HepG2 (cell line): ENCODE data around the gene P2RX3. TPM values are rescaled to one million over a fixed set of nuclear protein-coding genes. Genes with fewer than 3 reads are reported as not detected.
A peak's percentile ranks its signal among the peaks of the same experiment; 100 is the strongest.
"Not testable (repeated sequence)": the region's sequence is repeated elsewhere in the genome, so short reads cannot be mapped to it uniquely, and the experiment has no call there.

Experiments used
- ATAC-seq: fragments of 200-7000 bp; cut with Tn5 transposase; 3 replicates; pipeline ENCODE4 v1.9.1; 2020; ENCODE audit warnings: mild to moderate bottlenecking, moderate library complexity
- BruUV-seq: library from RNA; stranded (reverse); fragments of 400-500 nt; replicated peaks from 2 replicates; lab custom pipeline; 2021; lab: Mats Ljungman, UMichigan
- CTCF ChIA-PET: fragments of 300-600 bp; formaldehyde crosslinking; extraction: SDS; loops from one replicate; lab custom pipeline; 2021; ENCODE audit warnings: low total read pairs, inconsistent platforms, low intra/inter-chr PET ratio; lab: Yijun Ruan, JAX
- POLR2A ChIA-PET: fragments of 350-600 bp; sonication (Branson Sonifier 250); formaldehyde crosslinking; loops from one replicate; lab custom pipeline; 2020; ENCODE audit warnings: antibody characterized with exemption, inconsistent platforms; lab: Yijun Ruan, JAX
- DNase-seq: peaks from one replicate; pipeline ENCODE4 v3.0.0-alpha.2; 2015; ENCODE audit warnings: low spot score
- FAIRE-seq: peaks from 3 replicates; lab custom pipeline; 2011; peaks lifted over from hg19 to GRCh38; lab: Jason Lieb, UNC
- H2AFZ ChIP-seq: one replicate; pipeline ENCODE4 v1.6.1; 2011; ENCODE audit warnings: low read length, inconsistent platforms
- H3K27ac ChIP-seq: fragments of 300-600 bp; 3 replicates; pipeline ENCODE4 v1.8.0; 2011; ENCODE audit warnings: mixed run types, mild to moderate bottlenecking, mixed read lengths, low read length, inconsistent platforms; ENCODE audit not compliant: insufficient read depth; ENCODE audit errors: extremely low read length
- H3K27me3 ChIP-seq, 2 experiments: fragments of 200-600 bp in 1 of 2; 2 replicates in 1 of 2; 3 replicates in 1 of 2; pipeline versions ENCODE4 v1.6.0 to v1.8.0; 2011; ENCODE audit warnings: low read length in 2 of 2, mild to moderate bottlenecking in 2 of 2, moderate library complexity in 2 of 2, inconsistent platforms in 1 of 2; ENCODE audit not compliant: insufficient read depth in 2 of 2, control insufficient read depth in 1 of 2
- H3K36me3 ChIP-seq, 2 experiments: fragments of 200-600 bp in 1 of 2; replicated peaks in 1 of 2; 2 replicates in 1 of 2; 3 replicates in 1 of 2; pipeline versions ENCODE4 v1.5.1 to v1.8.0; 2011; ENCODE audit warnings: low read length in 2 of 2, inconsistent platforms in 1 of 2; ENCODE audit not compliant: insufficient read depth in 2 of 2, control insufficient read depth in 1 of 2
- H3K4me1 ChIP-seq: 2 replicates; pipeline ENCODE4 v1.5.1; 2012; ENCODE audit warnings: low read length, inconsistent platforms; ENCODE audit not compliant: insufficient read depth
- H3K4me2 ChIP-seq: 2 replicates; pipeline ENCODE4 v1.6.0; 2011; ENCODE audit warnings: low read depth, low read length, inconsistent platforms
- H3K4me3 ChIP-seq, 3 experiments: fragments of 200-600 bp in 1 of 3; sonication (generic), shearing (Covaris generic) in 1 of 3; replicated peaks in 1 of 3; 2 replicates each; pipeline ENCODE4 v1.5.1; 2011 to 2016; ENCODE audit warnings: low read length in 3 of 3, inconsistent platforms in 2 of 3, low read depth in 2 of 3, mild to moderate bottlenecking in 2 of 3, control low read depth in 1 of 3, mixed read lengths in 1 of 3; ENCODE audit not compliant: insufficient read depth in 1 of 3
- H3K79me2 ChIP-seq: one replicate; pipeline ENCODE4 v1.6.1; 2011; ENCODE audit warnings: low read length, inconsistent platforms; ENCODE audit not compliant: insufficient read depth
- H3K9ac ChIP-seq: 2 replicates; pipeline ENCODE4 v1.6.0; 2011; ENCODE audit warnings: mild to moderate bottlenecking, low read depth, low read length, inconsistent platforms; ENCODE audit not compliant: insufficient read depth
- H3K9me3 ChIP-seq: 2 replicates; pipeline ENCODE4 v1.5.1; 2012; ENCODE audit warnings: mild to moderate bottlenecking, low read length
- H4K20me1 ChIP-seq: 2 replicates; pipeline ENCODE4 v1.6.0; 2011; ENCODE audit warnings: inconsistent platforms, mild to moderate bottlenecking, low read length, moderate library complexity; ENCODE audit not compliant: insufficient read depth
- NFYB ChIP-seq: sonication (generic); formaldehyde crosslinking; IDR thresholded peaks from 2 replicates; pipeline ENCODE4 v1.4.0; 2020; ENCODE audit warnings: missing genetic modification reagents
- WGBS: methylation state at CpG from one replicate; pipeline ENCODE4 v1.1.6; 2017; ENCODE audit warnings: low lambda C conversion rate; 5-methylcytosine and 5-hydroxymethylcytosine counted together
- in situ Hi-C: cut with HindIII; loops from 2 replicates; pipeline ENCODE4 v1.10.0; 2017; ENCODE audit warnings: low pct_unique_long_range_greater_than_20kb; ENCODE audit not compliant: extremely low pct_ligation_motif_present
- intact Hi-C: fragments of 100-400 bp; cut with micrococcal nuclease; formaldehyde crosslinking; loops from one replicate; pipeline ENCODE4 v1.10.0; 2022; ENCODE audit not compliant: unreplicated experiment
- polyA plus RNA-seq, 8 experiments: library from polyadenylated mRNA; depleted of rRNA in 3 of 8; stranded (reverse) in 7 of 8; unstranded in 1 of 8; fragments of >200 nt; fragmentation: Illumina TruSeq in 4 of 8; extraction: Trizol in 4 of 8; gene quantifications; 2 replicates each; pipeline versions ENCODE4 v1.2.1 to v1.2.3, GENCODE V29; 2011 to 2016; ENCODE audit warnings: low read depth in 4 of 8, missing spikeins in 1 of 8, mixed read lengths in 1 of 8; ENCODE audit not compliant: insufficient read depth in 1 of 8
- total RNA-seq, 5 experiments: library from RNA; depleted of rRNA; stranded (reverse); fragments of >200 nt; fragmentation: Illumina TruSeq; extraction: Trizol; gene quantifications; 2 replicates each; pipeline ENCODE4 v1.2.3, GENCODE V29; 2016; ENCODE audit warnings: low read depth in 1 of 5
- TF ChIP-seq, protein P1 (sequence below): sonication (generic); formaldehyde crosslinking; IDR thresholded peaks from 2 replicates; pipeline ENCODE4 v1.8.1; 2023; ENCODE audit warnings: mild to moderate bottlenecking, missing genetic modification reagents, borderline replicate concordance
- TF ChIP-seq, protein P2 (sequence below): sonication (generic); formaldehyde crosslinking; IDR thresholded peaks from 2 replicates; pipeline ENCODE4 v1.4.0; 2020; ENCODE audit warnings: missing genetic modification reagents
- TF ChIP-seq, protein P3 (sequence below): sonication (generic); formaldehyde crosslinking; IDR thresholded peaks from 2 replicates; pipeline ENCODE4 v1.4.0; 2020; ENCODE audit warnings: missing genetic modification reagents, borderline replicate concordance
- TF ChIP-seq, protein P4 (sequence below): sonication (generic); formaldehyde crosslinking; IDR thresholded peaks from 2 replicates; pipeline ENCODE4 v1.5.1; 2020; ENCODE audit warnings: missing genetic modification reagents, mild to moderate bottlenecking, borderline replicate concordance

The P2RX3 gene
- total and polyA plus RNA-seq, 2 of the 13 experiments (the other 11 are each of a cell fraction or from before 2014, with no cell fraction given): 0.08 TPM; not detected in 1

DNA sequence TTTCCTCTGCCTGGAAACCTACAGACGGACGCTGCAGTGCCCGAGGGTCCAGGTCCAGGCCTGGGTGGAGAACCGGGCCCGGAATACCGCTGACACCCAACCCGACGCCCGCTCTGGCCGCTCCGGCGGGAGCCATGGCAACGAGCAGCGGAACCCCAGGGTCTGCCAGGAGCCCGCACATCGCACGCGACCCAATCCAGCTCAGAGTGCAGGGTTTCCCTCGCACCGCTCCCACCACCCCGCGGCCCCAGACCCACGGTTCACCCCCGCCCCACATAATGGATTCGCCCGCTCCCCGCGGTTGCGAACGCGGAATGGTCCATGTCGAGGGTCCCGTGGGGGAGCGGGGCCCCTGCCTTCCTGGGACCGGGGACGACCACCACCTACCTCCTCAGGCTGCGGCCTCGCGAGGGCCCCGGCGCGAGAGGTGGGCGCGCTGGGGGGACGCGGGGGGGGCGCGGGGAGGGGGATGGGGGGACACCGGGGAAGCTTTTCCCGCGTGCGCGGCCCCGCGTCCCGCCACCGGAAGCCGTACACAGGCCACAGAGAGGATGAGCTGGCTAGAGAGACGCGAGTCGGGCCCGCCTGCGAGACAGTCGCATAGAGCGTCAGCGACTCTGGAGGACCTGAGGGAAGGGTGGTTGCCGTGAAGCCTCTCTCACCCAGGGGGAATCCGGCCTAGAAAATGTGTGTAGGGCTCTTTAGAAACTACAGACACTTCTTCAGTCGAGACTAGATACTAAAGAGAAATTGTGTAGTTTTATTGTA, 2.6 kb upstream of the P2RX3 start, which contains the start of gene SSRP1 (continued):
- TF ChIP-seq NFYB (CRISPR knock-in tag): peak; percentile 27; the same call in 1 of the 2 replicates
- TF ChIP-seq, all 625 proteins: peak for 164

DNA sequence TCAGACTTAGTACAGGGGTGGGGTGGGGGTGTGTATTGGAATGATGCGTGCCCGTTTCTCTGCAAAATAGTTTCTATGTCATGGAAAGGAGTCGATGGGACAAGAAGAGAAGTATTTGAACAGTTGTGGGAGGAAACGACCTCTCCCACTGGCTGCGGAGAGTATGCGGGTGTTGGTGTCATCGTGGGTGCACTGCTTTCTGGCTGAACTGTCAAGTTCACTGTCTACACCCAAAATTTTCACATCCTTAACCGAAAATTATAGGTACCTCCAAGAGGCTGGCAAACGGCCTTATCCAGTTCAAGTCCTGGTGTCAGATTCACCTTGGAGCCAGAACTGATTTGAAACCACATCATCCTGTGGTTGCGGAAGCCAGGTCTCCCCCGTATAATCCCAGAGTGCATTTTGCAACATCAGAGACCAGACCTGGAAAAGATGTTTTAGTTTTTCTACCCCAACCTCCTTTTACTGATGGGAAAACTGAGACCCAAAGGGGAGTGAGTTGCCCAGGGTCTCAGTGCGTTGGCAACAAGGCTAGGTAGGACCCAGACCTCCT, 2.0 kb upstream of the P2RX3 start:
- peak overlapping the region; percentile 99 for H2AFZ ChIP-seq
- no peak for DNase-seq
- H3K27ac ChIP-seq: peak overlapping the region; percentile 50
- no peak for FAIRE-seq
- H3K4me2 ChIP-seq: peak overlapping the region; percentile 95
- H3K79me2 ChIP-seq: peaks cover 32% of the 10 kb centered on the region
- ChIA-PET POLR2A (interaction anchor here (0.6 to 3.4 kb wide), 13 partner anchors 10 to 304 kb away, joined by 3 to 65 read pairs (median 3); partner anchors contain the start of genes SERPING1 and TNKS1BP1), CTCF (no interaction called here)
- BruUV-seq: TSS peak; percentile 85
- in situ Hi-C loops (no loop called here), intact Hi-C loops (loop anchor here (5.0 kb wide), 1 partner anchor 44 kb away; no protein-coding TSS in a partner anchor)
- WGBS: 30% methylated on average over 10 of the region's 12 CpGs
- TF ChIP-seq, protein P1, sequence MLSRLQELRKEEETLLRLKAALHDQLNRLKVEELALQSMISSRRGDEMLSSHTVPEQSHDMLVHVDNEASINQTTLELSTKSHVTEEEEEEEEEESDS (CRISPR knock-in tag): 0 out of 2 replicates have a peak, but pooled peaks have one; percentile 42
- TF ChIP-seq, protein P2, sequence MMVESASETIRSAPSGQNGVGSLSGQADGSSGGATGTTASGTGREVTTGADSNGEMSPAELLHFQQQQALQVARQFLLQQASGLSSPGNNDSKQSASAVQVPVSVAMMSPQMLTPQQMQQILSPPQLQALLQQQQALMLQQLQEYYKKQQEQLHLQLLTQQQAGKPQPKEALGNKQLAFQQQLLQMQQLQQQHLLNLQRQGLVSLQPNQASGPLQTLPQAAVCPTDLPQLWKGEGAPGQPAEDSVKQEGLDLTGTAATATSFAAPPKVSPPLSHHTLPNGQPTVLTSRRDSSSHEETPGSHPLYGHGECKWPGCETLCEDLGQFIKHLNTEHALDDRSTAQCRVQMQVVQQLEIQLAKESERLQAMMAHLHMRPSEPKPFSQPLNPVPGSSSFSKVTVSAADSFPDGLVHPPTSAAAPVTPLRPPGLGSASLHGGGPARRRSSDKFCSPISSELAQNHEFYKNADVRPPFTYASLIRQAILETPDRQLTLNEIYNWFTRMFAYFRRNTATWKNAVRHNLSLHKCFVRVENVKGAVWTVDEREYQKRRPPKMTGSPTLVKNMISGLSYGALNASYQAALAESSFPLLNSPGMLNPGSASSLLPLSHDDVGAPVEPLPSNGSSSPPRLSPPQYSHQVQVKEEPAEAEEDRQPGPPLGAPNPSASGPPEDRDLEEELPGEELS (CRISPR knock-in tag): peak; percentile 19; the same call in 1 of the 2 replicates
- TF ChIP-seq, protein P3, sequence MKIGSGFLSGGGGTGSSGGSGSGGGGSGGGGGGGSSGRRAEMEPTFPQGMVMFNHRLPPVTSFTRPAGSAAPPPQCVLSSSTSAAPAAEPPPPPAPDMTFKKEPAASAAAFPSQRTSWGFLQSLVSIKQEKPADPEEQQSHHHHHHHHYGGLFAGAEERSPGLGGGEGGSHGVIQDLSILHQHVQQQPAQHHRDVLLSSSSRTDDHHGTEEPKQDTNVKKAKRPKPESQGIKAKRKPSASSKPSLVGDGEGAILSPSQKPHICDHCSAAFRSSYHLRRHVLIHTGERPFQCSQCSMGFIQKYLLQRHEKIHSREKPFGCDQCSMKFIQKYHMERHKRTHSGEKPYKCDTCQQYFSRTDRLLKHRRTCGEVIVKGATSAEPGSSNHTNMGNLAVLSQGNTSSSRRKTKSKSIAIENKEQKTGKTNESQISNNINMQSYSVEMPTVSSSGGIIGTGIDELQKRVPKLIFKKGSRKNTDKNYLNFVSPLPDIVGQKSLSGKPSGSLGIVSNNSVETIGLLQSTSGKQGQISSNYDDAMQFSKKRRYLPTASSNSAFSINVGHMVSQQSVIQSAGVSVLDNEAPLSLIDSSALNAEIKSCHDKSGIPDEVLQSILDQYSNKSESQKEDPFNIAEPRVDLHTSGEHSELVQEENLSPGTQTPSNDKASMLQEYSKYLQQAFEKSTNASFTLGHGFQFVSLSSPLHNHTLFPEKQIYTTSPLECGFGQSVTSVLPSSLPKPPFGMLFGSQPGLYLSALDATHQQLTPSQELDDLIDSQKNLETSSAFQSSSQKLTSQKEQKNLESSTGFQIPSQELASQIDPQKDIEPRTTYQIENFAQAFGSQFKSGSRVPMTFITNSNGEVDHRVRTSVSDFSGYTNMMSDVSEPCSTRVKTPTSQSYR: no peak
- TF ChIP-seq, protein P4, sequence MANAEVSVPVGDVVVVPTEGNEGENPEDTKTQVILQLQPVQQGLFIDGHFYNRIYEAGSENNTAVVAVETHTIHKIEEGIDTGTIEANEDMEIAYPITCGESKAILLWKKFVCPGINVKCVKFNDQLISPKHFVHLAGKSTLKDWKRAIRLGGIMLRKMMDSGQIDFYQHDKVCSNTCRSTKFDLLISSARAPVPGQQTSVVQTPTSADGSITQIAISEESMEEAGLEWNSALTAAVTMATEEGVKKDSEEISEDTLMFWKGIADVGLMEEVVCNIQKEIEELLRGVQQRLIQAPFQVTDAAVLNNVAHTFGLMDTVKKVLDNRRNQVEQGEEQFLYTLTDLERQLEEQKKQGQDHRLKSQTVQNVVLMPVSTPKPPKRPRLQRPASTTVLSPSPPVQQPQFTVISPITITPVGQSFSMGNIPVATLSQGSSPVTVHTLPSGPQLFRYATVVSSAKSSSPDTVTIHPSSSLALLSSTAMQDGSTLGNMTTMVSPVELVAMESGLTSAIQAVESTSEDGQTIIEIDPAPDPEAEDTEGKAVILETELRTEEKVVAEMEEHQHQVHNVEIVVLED (CRISPR knock-in tag): 0 out of 2 replicates have a peak, but pooled peaks have one; percentile 9
- H3K4me3 ChIP-seq: peak overlapping the region; percentile 61 to 85 (median 80)
- H3K9me3 ChIP-seq: no peaks in the 10 kb centered on the region
- H3K9ac ChIP-seq: peak overlapping the region; percentile 77
- H3K4me1 ChIP-seq: peaks cover 44% of the 10 kb centered on the region
- H4K20me1 ChIP-seq: no peaks in the 10 kb centered on the region
- peak; percentile 7 for ATAC-seq
- peaks cover 17 to 26% of the 10 kb centered on the region in 2 experiments for H3K36me3 ChIP-seq
- peaks cover 0 to 10% of the 10 kb centered on the region in 2 experiments; a peak in 2 of 5 replicates for H3K27me3 ChIP-seq

DNA sequence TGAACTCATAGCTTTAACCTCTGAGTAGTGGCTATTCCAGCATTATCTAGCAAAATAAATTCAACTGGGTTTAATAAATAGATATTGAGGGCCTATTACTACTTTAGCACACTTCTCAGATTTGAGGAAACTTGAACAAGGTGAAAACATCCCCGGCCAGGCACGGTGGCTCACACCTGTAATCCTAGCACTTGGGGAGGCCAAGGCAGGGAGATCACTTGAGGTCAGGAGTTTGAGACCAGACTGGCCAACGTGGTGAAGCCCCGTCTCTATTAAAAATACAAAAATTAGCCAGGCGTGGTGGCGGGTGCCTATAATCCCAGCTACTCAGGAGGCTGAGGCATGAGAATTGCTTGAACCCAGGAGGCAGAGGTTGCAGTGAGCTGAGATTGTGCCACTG, 1.3 kb upstream of the P2RX3 start:
- H3K9me3 ChIP-seq, H3K4me3 ChIP-seq, H4K20me1 ChIP-seq, CTCF ChIA-PET, FAIRE-seq, BruUV-seq, H3K4me2 ChIP-seq, H3K9ac ChIP-seq, H3K27ac ChIP-seq, in situ Hi-C loops, DNase-seq, ATAC-seq: not testable (repeated sequence)
- POLR2A ChIA-PET: interaction anchor here (0.9 to 1.8 kb wide), 2 partner anchors 25 to 162 kb away, joined by 3 read pairs; no protein-coding TSS in a partner anchor
- H3K27me3 ChIP-seq: peaks cover 0 to 16% of the 10 kb centered on the region in 2 experiments; a peak in 2 of 5 replicates
- peaks cover 12 to 19% of the 10 kb centered on the region in 2 experiments for H3K36me3 ChIP-seq
- intact Hi-C loops: loop anchor here (5.0 kb wide), 1 partner anchor 45 kb away; no protein-coding TSS in a partner anchor
- peak overlapping the region; percentile 37 for H2AFZ ChIP-seq
- peaks cover 50% of the 10 kb centered on the region for H3K4me1 ChIP-seq
- WGBS: 71% methylated on average over 6 of the region's 6 CpGs
- H3K79me2 ChIP-seq: peaks cover 32% of the 10 kb centered on the region
